ENCODE data around the gene CNKSR3. TPM values are rescaled to one million over a fixed set of nuclear protein-coding genes. Genes with fewer than 3 reads are reported as not detected.

Gene CNKSR3
- total RNA-seq, 1 experiment from 2014 or later: 5.6 TPM

- no peak for DNase-seq (ENCODE audit: low read depth)
These were observed 127.2 kb downstream of the CNKSR3 start for GRCh38 chr6:154383273-154383672.

GRCh38 chr6:154382740-154383139 lies 127.7 kb downstream of the CNKSR3 start:
- no peak for DNase-seq (ENCODE audit: low read depth)

- DNase-seq (ENCODE audit: low read depth): no peak
These were observed 128.9 kb downstream of the CNKSR3 start for GRCh38 chr6:154381548-154381947.

DNA sequence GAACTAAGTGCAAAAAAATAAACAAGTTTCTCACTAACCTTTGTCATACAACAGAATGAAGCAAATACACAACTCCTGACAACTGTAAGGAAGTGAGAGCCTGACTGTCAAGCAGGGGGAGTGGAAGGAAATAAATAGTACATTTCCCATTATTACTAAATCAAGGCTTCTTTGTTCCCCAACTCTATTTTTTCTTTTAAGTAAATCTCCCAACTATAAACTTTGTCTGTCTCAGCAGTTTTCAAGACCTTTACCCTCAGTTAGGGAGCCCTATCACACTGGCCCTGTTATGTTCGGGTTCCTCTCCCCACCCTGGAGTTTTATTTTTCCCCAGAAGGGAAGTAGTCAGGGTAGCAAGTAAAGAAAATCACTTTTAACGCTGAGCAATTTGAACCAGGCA lies 129.7 kb downstream of the CNKSR3 start:
- DNase-seq (ENCODE audit: low read depth): no peak

- no peak for DNase-seq (ENCODE audit: low read depth)
These were observed 130.9 kb downstream of the CNKSR3 start for GRCh38 chr6:154379585-154379984.

GRCh38 chr6:154378518-154378917 lies 132.0 kb downstream of the CNKSR3 start:
- no peak for DNase-seq (ENCODE audit: low read depth)

DNA sequence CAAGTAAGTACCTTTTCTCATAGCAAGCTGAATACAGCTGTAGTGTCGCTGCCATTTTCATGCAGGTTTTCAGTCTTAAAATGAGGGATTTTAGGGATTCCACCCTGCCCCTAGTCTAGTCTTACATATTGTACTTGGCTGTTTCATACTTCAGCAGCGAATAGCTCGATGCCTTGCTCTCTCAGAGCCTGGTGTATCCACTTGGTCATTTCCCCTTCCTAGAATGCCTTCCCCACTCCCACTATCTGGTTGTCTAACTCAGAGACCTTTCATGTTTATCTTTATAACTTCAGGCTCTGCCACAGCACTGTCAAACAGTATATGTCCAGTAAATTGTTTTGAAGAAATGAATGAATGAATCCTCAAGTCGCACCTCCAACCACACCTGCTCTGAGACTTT lies 132.8 kb downstream of the CNKSR3 start:
- no peak for DNase-seq (ENCODE audit: low read depth)

DNA sequence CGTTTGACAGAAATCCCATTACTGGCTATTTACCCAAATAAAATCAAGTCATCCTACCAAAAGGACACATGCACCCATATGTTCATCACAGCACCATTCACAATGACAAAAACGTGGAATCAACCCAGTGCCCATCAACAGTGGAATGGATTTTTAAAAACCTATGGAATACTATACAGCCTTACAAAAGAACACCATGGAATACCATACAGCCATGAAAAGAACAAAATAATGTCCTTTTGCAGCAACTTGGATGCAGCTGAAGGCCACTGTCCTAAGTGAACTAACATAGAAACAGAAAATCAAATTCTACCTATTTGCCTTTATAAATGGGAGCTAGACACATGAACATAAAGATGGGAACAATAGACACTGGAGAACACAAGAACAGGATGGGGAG lies 136.5 kb downstream of the CNKSR3 start:
- DNase-seq (ENCODE audit: low read depth): no peak

- no peak for DNase-seq (ENCODE audit: low read depth)
These were observed 139.2 kb downstream of the CNKSR3 start for GRCh38 chr6:154371281-154371680.

- peak; percentile 48 for DNase-seq (ENCODE audit: low read depth)
These were observed 139.9 kb downstream of the CNKSR3 start for GRCh38 chr6:154370545-154370944.

DNA sequence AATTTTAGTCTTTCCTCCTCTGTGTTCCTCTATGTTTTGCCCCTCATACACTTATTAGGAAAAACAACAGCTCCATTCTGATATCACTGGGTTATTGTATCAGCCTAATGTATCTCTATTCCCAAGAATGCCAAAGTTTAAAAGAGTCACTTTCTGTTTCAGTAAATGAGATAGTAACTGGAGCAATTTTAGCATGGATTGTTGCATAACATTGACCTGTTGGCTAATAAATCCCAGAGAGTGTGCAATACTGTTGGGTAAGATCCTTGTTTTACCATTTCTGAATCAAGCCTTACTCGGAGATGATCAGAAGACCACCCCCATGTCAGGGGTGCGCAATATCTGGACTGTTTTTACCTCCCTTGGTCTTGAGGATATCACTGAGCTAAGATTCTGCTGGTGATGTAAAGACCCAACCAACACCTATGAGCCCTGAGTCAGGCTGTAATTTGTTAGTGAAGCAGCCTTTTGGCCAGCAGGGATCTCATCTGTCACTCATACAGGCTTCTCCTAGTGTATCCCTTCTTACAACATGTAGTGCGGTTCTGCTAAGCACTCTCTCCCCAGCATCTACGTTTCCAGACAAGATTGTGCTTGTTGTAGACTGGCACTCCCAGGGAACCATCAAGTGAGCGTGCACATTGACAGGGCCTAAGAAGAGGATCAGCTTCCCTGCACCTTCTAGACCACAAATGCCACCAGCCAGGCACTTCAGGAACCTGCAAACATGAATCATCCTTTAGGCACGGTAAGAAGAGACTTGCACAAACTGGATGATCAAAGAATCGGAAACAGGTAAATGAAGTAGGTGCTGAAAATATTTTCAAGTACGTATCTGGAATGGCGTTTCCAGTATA lies 142.4 kb downstream of the CNKSR3 start:
- DNase-seq (ENCODE audit: low read depth): no peak

GRCh38 chr6:154367336-154367735 lies 143.1 kb downstream of the CNKSR3 start:
- no peak for DNase-seq (ENCODE audit: low read depth)

GRCh38 chr6:154363821-154364220 lies 146.7 kb downstream of the CNKSR3 start:
- no peak for DNase-seq (ENCODE audit: low read depth)

- DNase-seq (ENCODE audit: low read depth): no peak
These were observed 149.0 kb downstream of the CNKSR3 start for GRCh38 chr6:154361476-154361875.

GRCh38 chr6:154360476-154360875 lies 150.0 kb downstream of the CNKSR3 start:
- DNase-seq (ENCODE audit: low read depth): no peak

GRCh38 chr6:154359679-154360078 lies 150.8 kb downstream of the CNKSR3 start:
- no peak for DNase-seq (ENCODE audit: low read depth)

- DNase-seq (ENCODE audit: low read depth): peak; percentile 4
These were observed 151.3 kb downstream of the CNKSR3 start for GRCh38 chr6:154359161-154359574.

- no peak for DNase-seq (ENCODE audit: low read depth)
These were observed 152.4 kb downstream of the CNKSR3 start for GRCh38 chr6:154358019-154358545.

GRCh38 chr6:154356690-154357089 lies 153.8 kb downstream of the CNKSR3 start, which contains the start of gene IPCEF1:
IPCEF1 (minus strand) TSS chr6:154356803; CDS start chr6:154265947, 90,856 bp downstream.
- DNase-seq (ENCODE audit: low read depth): no peak

GRCh38 chr6:154356113-154356512 lies 154.4 kb downstream of the CNKSR3 start:
- no peak for DNase-seq (ENCODE audit: low read depth)

DNA sequence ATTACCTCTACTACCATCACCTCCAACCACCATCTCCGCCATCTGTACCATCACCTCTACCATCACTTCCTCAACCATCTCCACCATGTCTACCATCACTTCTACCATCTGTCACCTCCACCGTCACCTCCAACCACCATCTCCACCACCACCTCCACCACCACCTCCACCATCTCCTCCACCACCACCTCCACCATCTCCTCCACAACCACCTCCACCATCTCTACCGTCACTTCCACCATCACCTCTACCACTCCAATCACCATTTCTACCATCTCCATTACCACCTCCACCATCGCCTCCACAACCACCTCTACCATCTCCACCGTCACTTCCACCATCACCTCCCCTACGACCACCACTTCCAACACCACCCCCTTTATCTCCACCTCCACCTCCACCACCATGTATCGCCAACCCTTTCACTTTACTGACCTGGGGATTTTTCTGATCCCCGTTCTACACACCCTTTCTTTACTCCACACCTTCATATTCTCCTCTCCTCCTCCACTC lies 156.2 kb downstream of the CNKSR3 start:
- no peak for DNase-seq (ENCODE audit: low read depth)

DNA sequence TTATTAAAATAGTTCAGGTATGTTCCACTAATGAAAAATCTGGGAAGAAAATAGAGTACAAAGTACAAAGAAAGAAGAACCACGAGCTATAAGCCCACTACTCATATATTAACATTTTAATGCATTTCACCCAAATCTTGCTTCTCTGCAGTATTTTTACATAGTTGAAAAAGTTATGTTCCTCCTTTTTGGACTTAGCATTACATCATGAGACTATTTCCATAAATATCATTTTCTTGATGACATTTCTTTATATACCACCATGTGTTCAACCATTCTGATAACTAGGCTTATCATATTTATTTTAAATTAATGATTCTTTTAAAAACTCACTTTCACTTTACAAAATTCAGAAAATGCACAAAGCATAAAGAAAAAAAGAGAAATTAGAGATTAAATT lies 156.9 kb downstream of the CNKSR3 start:
- DNase-seq (ENCODE audit: low read depth): no peak

All from LHCN-M2 (cell line).